GM21528 (cell line): ENCODE measurements around the gene TSHZ1.

Experiments used
- ATAC-seq: cut with Tn5 transposase; IDR thresholded peaks from one replicate; pipeline ENCODE4 v1.9.1; 2021; ENCODE audit warnings: mild to moderate bottlenecking, moderate library complexity; ENCODE audit not compliant: unreplicated experiment, low FRiP score

TSHZ1 gene

GRCh38 chr18:75336767-75337166, 126.2 kb downstream of the TSHZ1 start:
- ATAC-seq = no peak

- ATAC-seq = no peak
Observed at GRCh38 chr18:75337348-75337747, 126.8 kb downstream of the TSHZ1 start.

- ATAC-seq = no peak
Observed at GRCh38 chr18:75338631-75339030, 128.0 kb downstream of the TSHZ1 start.
